Stomach (tissue), 4 donors: Measurements from ENCODE around the gene SELENOF.

Source experiments
- POLR2A ChIP-seq, 4 donors: fragments of 450-650 bp; IDR thresholded peaks; one replicate each; pipeline ENCODE4 v1.6.1; 2016; ENCODE audit warnings: antibody characterized with exemption in 4 of 4, control low read depth in 2 of 4, mild to moderate bottlenecking in 1 of 4, moderate library complexity in 1 of 4
- TF ChIP-seq, protein P1 (sequence below), 7 experiments: fragments of 450-650 bp in 4 of 7; fragments of 200-600 bp in 3 of 7; sonication (generic) in 3 of 7; IDR thresholded peaks; one replicate each; pipeline ENCODE4 v1.5.1; 2016 to 2019; ENCODE audit warnings: antibody characterized with exemption in 7 of 7, control low read depth in 2 of 7, mild to moderate bottlenecking in 1 of 7

DNA sequence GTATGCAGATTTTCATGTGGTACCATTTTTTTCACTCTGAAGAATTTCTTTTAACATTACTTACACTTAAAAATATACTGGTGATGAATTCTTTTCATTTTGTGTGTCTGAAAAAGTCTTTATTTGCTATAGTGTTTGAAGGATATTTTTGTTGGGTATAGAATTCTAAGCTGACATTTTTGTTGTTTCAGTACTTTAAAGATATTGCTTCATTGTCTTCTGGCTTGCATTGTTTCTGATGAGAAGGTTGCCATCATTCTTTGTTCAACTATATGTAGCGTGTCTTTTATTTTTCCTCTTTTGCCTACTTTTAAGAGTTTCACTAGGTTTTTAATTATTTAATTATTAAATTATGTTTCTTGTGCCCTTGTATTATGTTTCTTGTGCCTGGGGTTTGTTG, 8.5 kb upstream of the SELENOF start:
- TF ChIP-seq POLR2A (IDR thresholded peaks at IDR 0.05), result no peak
- TF ChIP-seq, protein P1, sequence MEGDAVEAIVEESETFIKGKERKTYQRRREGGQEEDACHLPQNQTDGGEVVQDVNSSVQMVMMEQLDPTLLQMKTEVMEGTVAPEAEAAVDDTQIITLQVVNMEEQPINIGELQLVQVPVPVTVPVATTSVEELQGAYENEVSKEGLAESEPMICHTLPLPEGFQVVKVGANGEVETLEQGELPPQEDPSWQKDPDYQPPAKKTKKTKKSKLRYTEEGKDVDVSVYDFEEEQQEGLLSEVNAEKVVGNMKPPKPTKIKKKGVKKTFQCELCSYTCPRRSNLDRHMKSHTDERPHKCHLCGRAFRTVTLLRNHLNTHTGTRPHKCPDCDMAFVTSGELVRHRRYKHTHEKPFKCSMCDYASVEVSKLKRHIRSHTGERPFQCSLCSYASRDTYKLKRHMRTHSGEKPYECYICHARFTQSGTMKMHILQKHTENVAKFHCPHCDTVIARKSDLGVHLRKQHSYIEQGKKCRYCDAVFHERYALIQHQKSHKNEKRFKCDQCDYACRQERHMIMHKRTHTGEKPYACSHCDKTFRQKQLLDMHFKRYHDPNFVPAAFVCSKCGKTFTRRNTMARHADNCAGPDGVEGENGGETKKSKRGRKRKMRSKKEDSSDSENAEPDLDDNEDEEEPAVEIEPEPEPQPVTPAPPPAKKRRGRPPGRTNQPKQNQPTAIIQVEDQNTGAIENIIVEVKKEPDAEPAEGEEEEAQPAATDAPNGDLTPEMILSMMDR (IDR thresholded peaks at IDR 0.05), result no peak
